Keratinocyte (primary cell): ENCODE measurements around the gene MEA1. TPM values are rescaled to one million over a fixed set of nuclear protein-coding genes. Genes with fewer than 3 reads are reported as not detected.

Experiments used
- DNase-seq: peaks from one replicate; pipeline ENCODE4 v3.0.0-alpha.2; 2011; ENCODE audit warnings: low read depth, missing footprints, low spot score
- FAIRE-seq: peaks from 2 replicates; lab custom pipeline; 2011; peaks lifted over from hg19 to GRCh38; lab: Jason Lieb, UNC
- H2AFZ ChIP-seq: 2 replicates; pipeline ENCODE4 v1.6.0; 2012; ENCODE audit warnings: low read length, control low read depth, inconsistent platforms; ENCODE audit not compliant: control insufficient read depth
- H3K27ac ChIP-seq: 2 replicates; pipeline ENCODE4 v1.5.1; 2011; ENCODE audit warnings: low read length; ENCODE audit not compliant: control insufficient read depth, insufficient read depth
- H3K27me3 ChIP-seq: 3 replicates; pipeline ENCODE4 v1.6.0; 2011; ENCODE audit warnings: low read length; ENCODE audit not compliant: control insufficient read depth, insufficient read depth; ENCODE audit errors: extremely low read depth
- H3K36me3 ChIP-seq, 2 experiments: 2 replicates in 1 of 2; 3 replicates in 1 of 2; pipeline ENCODE4 v1.5.1; 2011; ENCODE audit warnings: low read length in 2 of 2, mild to moderate bottlenecking in 1 of 2; ENCODE audit not compliant: control insufficient read depth in 2 of 2, insufficient read depth in 2 of 2; ENCODE audit errors: extremely low read depth in 1 of 2
- H3K4me1 ChIP-seq: 3 replicates; pipeline ENCODE4 v1.5.1; 2011; ENCODE audit warnings: low read length; ENCODE audit not compliant: control insufficient read depth, insufficient read depth; ENCODE audit errors: extremely low read depth
- H3K4me2 ChIP-seq: 3 replicates; pipeline ENCODE4 v1.6.0; 2011; ENCODE audit warnings: low read depth, low read length; ENCODE audit not compliant: control insufficient read depth, insufficient read depth; ENCODE audit errors: extremely low read depth
- H3K4me3 ChIP-seq, 3 experiments: fragments of 200-600 bp in 1 of 3; sonication (generic) in 1 of 3; 2 replicates in 2 of 3; 3 replicates in 1 of 3; pipeline ENCODE4 v1.5.1; 2011 to 2016; ENCODE audit warnings: low read length in 3 of 3, mild to moderate bottlenecking in 3 of 3, control low read depth in 2 of 3, inconsistent platforms in 1 of 3, low read depth in 1 of 3, mixed read lengths in 1 of 3, mixed run types in 1 of 3, moderate library complexity in 1 of 3; ENCODE audit not compliant: control insufficient read depth in 2 of 3, insufficient read depth in 2 of 3; ENCODE audit errors: extremely low read depth in 1 of 3
- H3K79me2 ChIP-seq: 2 replicates; pipeline ENCODE4 v1.6.0; 2012; ENCODE audit warnings: low read length; ENCODE audit not compliant: control insufficient read depth, insufficient read depth
- H3K9ac ChIP-seq: 3 replicates; pipeline ENCODE4 v1.6.0; 2011; ENCODE audit warnings: low read length; ENCODE audit not compliant: control insufficient read depth, insufficient read depth; ENCODE audit errors: extremely low read depth
- H3K9me1 ChIP-seq: 3 replicates; pipeline ENCODE4 v1.6.0; 2011; ENCODE audit warnings: low read length; ENCODE audit not compliant: control insufficient read depth, insufficient read depth; ENCODE audit errors: extremely low read depth
- H3K9me3 ChIP-seq: 2 replicates; pipeline ENCODE4 v1.5.1; 2012; ENCODE audit warnings: low read depth, low read length; ENCODE audit not compliant: control insufficient read depth
- H4K20me1 ChIP-seq: 3 replicates; pipeline ENCODE4 v1.6.0; 2011; ENCODE audit warnings: low read length; ENCODE audit not compliant: control insufficient read depth, insufficient read depth; ENCODE audit errors: extremely low read depth
- CTCF ChIP-seq, 3 experiments: IDR thresholded peaks in 1 of 3; conservative IDR thresholded peaks in 1 of 3; optimal IDR thresholded peaks in 1 of 3; 2 replicates in 2 of 3; 3 replicates in 1 of 3; pipeline versions ENCODE3 to v1.5.1; 2011; ENCODE audit warnings: low read length in 3 of 3, mild to moderate bottlenecking in 3 of 3, moderate library complexity in 2 of 3, control low read depth in 1 of 3, inconsistent platforms in 1 of 3; ENCODE audit not compliant: insufficient read depth in 2 of 3; ENCODE audit errors: extremely low read depth in 1 of 3
- EZH2 ChIP-seq: IDR thresholded peaks from one replicate; pipeline ENCODE4 v1.6.1; 2012; ENCODE audit warnings: inconsistent platforms, mild to moderate bottlenecking, low read length, moderate library complexity
- dilution Hi-C: fragments of 300-500 bp; cut with MboI; formaldehyde crosslinking; loops from one replicate; pipeline ENCODE4 v1.7.0; 2020; ENCODE audit warnings: low sequenced_read_pairs; ENCODE audit not compliant: extremely low pct_ligation_motif_present
- polyA plus RNA-seq, 5 experiments: library from polyadenylated mRNA; depleted of rRNA in 3 of 5; stranded (reverse) in 3 of 5; stranded (forward) in 1 of 5; unstranded in 1 of 5; fragments of >200 nt; gene quantifications; 1 replicate in 1 of 5; 2 replicates in 3 of 5; 3 replicates in 1 of 5; pipeline versions ENCODE4 v1.2.1 to v1.2.3, GENCODE V29; 2011 to 2012; ENCODE audit warnings: missing spikeins in 2 of 5, low read depth in 1 of 5, low replicate concordance in 1 of 5

The MEA1 gene
- polyA plus RNA-seq, 1 donor (not counting 4 experiments of a cell fraction or from before 2014, with no cell fraction given) = 76.1 TPM

GRCh38 chr6:42974919-42975505 lies 38.7 kb downstream of the MEA1 start:
- dilution Hi-C loops = no loop called here
- no peak for DNase-seq

GRCh38 chr6:42973926-42974325 lies 39.8 kb downstream of the MEA1 start:
- Histone ChIP-seq H3K4me2 (no peak overlapping the region), H3K36me3 (peaks cover 4 to 6% of the 10 kb centered on the region in 2 experiments), H3K27me3 (no peaks in the 10 kb centered on the region), H2AFZ (no peak overlapping the region), H3K9ac (no peak overlapping the region), H3K4me3 (no peak overlapping the region), H3K9me1 (peaks cover 3% of the 10 kb centered on the region), H3K4me1 (peaks cover 25% of the 10 kb centered on the region), H4K20me1 (no peaks in the 10 kb centered on the region), H3K9me3 (no peaks in the 10 kb centered on the region), H3K27ac (no peak overlapping the region), H3K79me2 (peaks cover 20% of the 10 kb centered on the region)
- DNase-seq (no peak), FAIRE-seq (no peak)
- TF ChIP-seq CTCF (optimal IDR thresholded peaks at IDR 0.05 in 1 of 3, IDR thresholded peaks at IDR 0.05 in 1 of 3, conservative IDR thresholded peaks at IDR 0.05 in 1 of 3; ENCODE audit: extremely low read depth in 1 of 3, insufficient read depth in 2 of 3, low read length in 3 of 3) (no peak), EZH2 (no peak)
- dilution Hi-C loops = no loop called here

More at GRCh38 chr6:42974919-42975505, 38.7 kb downstream of the MEA1 start:
- Histone ChIP-seq H2AFZ (no peak overlapping the region), H3K9me1 (peaks cover 3% of the 10 kb centered on the region), H3K27ac (no peak overlapping the region), H3K4me1 (peaks cover 33% of the 10 kb centered on the region), H3K4me3 (no peak overlapping the region), H3K9me3 (no peaks in the 10 kb centered on the region), H3K27me3 (no peaks in the 10 kb centered on the region), H3K79me2 (peaks cover 20% of the 10 kb centered on the region), H3K9ac (no peak overlapping the region), H3K4me2 (peak overlapping the region; percentile 55), H3K36me3 (peaks cover 2 to 6% of the 10 kb centered on the region in 2 experiments), H4K20me1 (no peaks in the 10 kb centered on the region)
- TF ChIP-seq CTCF (optimal IDR thresholded peaks at IDR 0.05 in 1 of 3, IDR thresholded peaks at IDR 0.05 in 1 of 3, conservative IDR thresholded peaks at IDR 0.05 in 1 of 3; ENCODE audit: extremely low read depth in 1 of 3, insufficient read depth in 2 of 3, low read length in 3 of 3) (no peak), EZH2 (no peak)
- peak; percentile 86 for FAIRE-seq
